Fibroblast of lung (primary cell): ENCODE results near the gene CD48. TPM values are rescaled to one million over a fixed set of nuclear protein-coding genes. Genes with fewer than 3 reads are reported as not detected.

Experiments
- DNase-seq, 2 donors: peaks; one replicate each; pipeline versions ENCODE4 v3.0.0 to v3.0.0-alpha.2; 2010; ENCODE audit warnings: low read depth in 2 of 2
- H2AFZ ChIP-seq: 2 replicates; pipeline ENCODE4 v1.5.1; 2012; ENCODE audit warnings: low read length, control low read depth, inconsistent platforms
- H3K27ac ChIP-seq: 2 replicates; pipeline ENCODE4 v1.5.1; 2011; ENCODE audit warnings: low read length, control low read depth; ENCODE audit not compliant: insufficient read depth
- H3K27me3 ChIP-seq: 2 replicates; pipeline ENCODE4 v1.5.1; 2011; ENCODE audit warnings: mild to moderate bottlenecking, low read length; ENCODE audit not compliant: control insufficient read depth, insufficient read depth
- H3K36me3 ChIP-seq: 2 replicates; pipeline ENCODE4 v1.5.1; 2011; ENCODE audit warnings: low read length; ENCODE audit not compliant: control insufficient read depth, insufficient read depth
- H3K4me1 ChIP-seq: 2 replicates; pipeline ENCODE4 v1.5.1; 2011; ENCODE audit warnings: low read length; ENCODE audit not compliant: control insufficient read depth, insufficient read depth; ENCODE audit errors: extremely low read depth
- H3K4me2 ChIP-seq: 2 replicates; pipeline ENCODE4 v1.5.1; 2011; ENCODE audit warnings: low read length, control low read depth; ENCODE audit not compliant: insufficient read depth; ENCODE audit errors: extremely low read depth
- H3K4me3 ChIP-seq, 4 experiments: fragments of 200-600 bp in 1 of 4; sonication (generic) in 1 of 4; replicated peaks in 1 of 4; 2 replicates each; pipeline ENCODE4 v1.5.1; 2011 to 2016; ENCODE audit warnings: low read length in 4 of 4, low read depth in 3 of 4, mild to moderate bottlenecking in 3 of 4, control low read depth in 2 of 4, inconsistent platforms in 1 of 4, mixed read lengths in 1 of 4; ENCODE audit not compliant: insufficient read depth in 1 of 4; ENCODE audit errors: control extremely low read depth in 1 of 4
- H3K79me2 ChIP-seq: 2 replicates; pipeline ENCODE4 v1.5.1; 2012; ENCODE audit warnings: mild to moderate bottlenecking, low read length, inconsistent platforms; ENCODE audit not compliant: control insufficient read depth, insufficient read depth
- H3K9ac ChIP-seq: 2 replicates; pipeline ENCODE4 v1.5.1; 2011; ENCODE audit warnings: mild to moderate bottlenecking, low read length, control low read depth; ENCODE audit not compliant: insufficient read depth
- H3K9me3 ChIP-seq: 2 replicates; pipeline ENCODE4 v1.5.1; 2012; ENCODE audit warnings: low read depth, low read length; ENCODE audit not compliant: control insufficient read depth, insufficient read depth
- H4K20me1 ChIP-seq: 2 replicates; pipeline ENCODE4 v1.5.1; 2011; ENCODE audit warnings: low read length; ENCODE audit not compliant: control insufficient read depth, insufficient read depth; ENCODE audit errors: extremely low read depth
- CTCF ChIP-seq, 2 donors: IDR thresholded peaks in 1 of 2; conservative IDR thresholded peaks in 1 of 2; 1 replicate in 1 of 2; 2 replicates in 1 of 2; pipeline ENCODE4 v1.5.1; 2011 to 2012; ENCODE audit warnings: low read length in 2 of 2, control low read depth in 1 of 2, inconsistent platforms in 1 of 2, low read depth in 1 of 2, mild to moderate bottlenecking in 1 of 2
- EZH2 ChIP-seq: IDR thresholded peaks from 2 replicates; pipeline ENCODE4 v1.5.1; 2012; ENCODE audit warnings: low read length, control low read depth, mild to moderate bottlenecking; ENCODE audit errors: missing control alignments
- polyA plus RNA-seq, 2 donors: library from polyadenylated mRNA; depleted of rRNA in 1 of 2; stranded (reverse) in 1 of 2; unstranded in 1 of 2; fragments of >200 nt; gene quantifications; 2 replicates each; pipeline ENCODE4 v1.2.1, GENCODE V29; 2011 to 2012; ENCODE audit warnings: missing spikeins in 1 of 2
- total RNA-seq: library from RNA; depleted of rRNA; stranded (reverse); fragments of >200 nt; gene quantifications from 2 replicates; pipeline ENCODE4 v1.2.1, GENCODE V29; 2014

Gene CD48
- total and polyA plus RNA-seq, 2 donors (not counting 1 experiment from before 2014, with no cell fraction given): not detected

- Histone ChIP-seq H3K4me1 (no peaks in the 10 kb centered on the region), H4K20me1 (no peaks in the 10 kb centered on the region), H3K36me3 (no peaks in the 10 kb centered on the region), H3K79me2 (no peaks in the 10 kb centered on the region), H3K4me2 (no peak overlapping the region), H3K9me3 (no peaks in the 10 kb centered on the region), H2AFZ (no peak overlapping the region), H3K27me3 (no peaks in the 10 kb centered on the region), H3K4me3 (no peak overlapping the region), H3K27ac (no peak overlapping the region), H3K9ac (no peak overlapping the region)
- DNase-seq: no peak
- TF ChIP-seq CTCF (conservative IDR thresholded peaks at IDR 0.05 in 1 of 2, IDR thresholded peaks at IDR 0.05 in 1 of 2; ENCODE audit: low read depth in 1 of 2, low read length in 2 of 2) (no peak), EZH2 (no peak)
Measured at GRCh38 chr1:160745551-160745950, 33.9 kb upstream of the CD48 start.

GRCh38 chr1:160744852-160745520 lies 33.4 kb upstream of the CD48 start:
- Histone ChIP-seq H3K4me1 (no peaks in the 10 kb centered on the region), H3K4me3 (no peak overlapping the region), H3K9me3 (no peaks in the 10 kb centered on the region), H3K27ac (no peak overlapping the region), H3K27me3 (no peaks in the 10 kb centered on the region), H2AFZ (no peak overlapping the region), H3K79me2 (no peaks in the 10 kb centered on the region), H3K36me3 (no peaks in the 10 kb centered on the region), H3K9ac (no peak overlapping the region), H3K4me2 (no peak overlapping the region), H4K20me1 (no peaks in the 10 kb centered on the region)
- TF ChIP-seq CTCF (conservative IDR thresholded peaks at IDR 0.05 in 1 of 2, IDR thresholded peaks at IDR 0.05 in 1 of 2; ENCODE audit: low read depth in 1 of 2, low read length in 2 of 2) (no peak), EZH2 (no peak)
- DNase-seq: no peak

GRCh38 chr1:160744199-160744851 lies 32.7 kb upstream of the CD48 start:
- Histone ChIP-seq H3K27ac (no peak overlapping the region), H2AFZ (no peak overlapping the region), H3K79me2 (no peaks in the 10 kb centered on the region), H3K9ac (no peak overlapping the region), H3K4me1 (no peaks in the 10 kb centered on the region), H3K9me3 (no peaks in the 10 kb centered on the region), H3K36me3 (no peaks in the 10 kb centered on the region), H4K20me1 (no peaks in the 10 kb centered on the region), H3K27me3 (no peaks in the 10 kb centered on the region), H3K4me2 (no peak overlapping the region), H3K4me3 (no peak overlapping the region)
- no peak for TF ChIP-seq CTCF (conservative IDR thresholded peaks at IDR 0.05 in 1 of 2, IDR thresholded peaks at IDR 0.05 in 1 of 2; ENCODE audit: low read depth in 1 of 2, low read length in 2 of 2)
- TF ChIP-seq EZH2: no peak
- DNase-seq: no peak
